HepG2 (cell line): Measurements from ENCODE around the gene SLC10A1. TPM values are rescaled to one million over a fixed set of nuclear protein-coding genes. Genes with fewer than 3 reads are reported as not detected.
"Not testable (repeated sequence)": the region's sequence is repeated elsewhere in the genome, so short reads cannot be mapped to it uniquely, and the experiment has no call there.

Source experiments
- ATAC-seq: fragments of 200-7000 bp; cut with Tn5 transposase; 3 replicates; pipeline ENCODE4 v1.9.1; 2020; ENCODE audit warnings: mild to moderate bottlenecking, moderate library complexity
- BruUV-seq: library from RNA; stranded (reverse); fragments of 400-500 nt; replicated peaks from 2 replicates; lab custom pipeline; 2021; lab: Mats Ljungman, UMichigan
- CTCF ChIA-PET: fragments of 300-600 bp; formaldehyde crosslinking; extraction: SDS; loops from one replicate; lab custom pipeline; 2021; ENCODE audit warnings: low total read pairs, inconsistent platforms, low intra/inter-chr PET ratio; lab: Yijun Ruan, JAX
- POLR2A ChIA-PET: fragments of 350-600 bp; sonication (Branson Sonifier 250); formaldehyde crosslinking; loops from one replicate; lab custom pipeline; 2020; ENCODE audit warnings: antibody characterized with exemption, inconsistent platforms; lab: Yijun Ruan, JAX
- DNase-seq: peaks from one replicate; pipeline ENCODE4 v3.0.0-alpha.2; 2015; ENCODE audit warnings: low spot score
- FAIRE-seq: peaks from 3 replicates; lab custom pipeline; 2011; peaks lifted over from hg19 to GRCh38; lab: Jason Lieb, UNC
- H2AFZ ChIP-seq: one replicate; pipeline ENCODE4 v1.6.1; 2011; ENCODE audit warnings: low read length, inconsistent platforms
- H3K27ac ChIP-seq: fragments of 300-600 bp; 3 replicates; pipeline ENCODE4 v1.8.0; 2011; ENCODE audit warnings: mixed run types, mild to moderate bottlenecking, mixed read lengths, low read length, inconsistent platforms; ENCODE audit not compliant: insufficient read depth; ENCODE audit errors: extremely low read length
- H3K27me3 ChIP-seq, 2 experiments: fragments of 200-600 bp in 1 of 2; 2 replicates in 1 of 2; 3 replicates in 1 of 2; pipeline versions ENCODE4 v1.6.0 to v1.8.0; 2011; ENCODE audit warnings: low read length in 2 of 2, mild to moderate bottlenecking in 2 of 2, moderate library complexity in 2 of 2, inconsistent platforms in 1 of 2; ENCODE audit not compliant: insufficient read depth in 2 of 2, control insufficient read depth in 1 of 2
- H3K36me3 ChIP-seq, 2 experiments: fragments of 200-600 bp in 1 of 2; replicated peaks in 1 of 2; 2 replicates in 1 of 2; 3 replicates in 1 of 2; pipeline versions ENCODE4 v1.5.1 to v1.8.0; 2011; ENCODE audit warnings: low read length in 2 of 2, inconsistent platforms in 1 of 2; ENCODE audit not compliant: insufficient read depth in 2 of 2, control insufficient read depth in 1 of 2
- H3K4me1 ChIP-seq: 2 replicates; pipeline ENCODE4 v1.5.1; 2012; ENCODE audit warnings: low read length, inconsistent platforms; ENCODE audit not compliant: insufficient read depth
- H3K4me2 ChIP-seq: 2 replicates; pipeline ENCODE4 v1.6.0; 2011; ENCODE audit warnings: low read depth, low read length, inconsistent platforms
- H3K4me3 ChIP-seq, 3 experiments: fragments of 200-600 bp in 1 of 3; sonication (generic), shearing (Covaris generic) in 1 of 3; replicated peaks in 1 of 3; 2 replicates each; pipeline ENCODE4 v1.5.1; 2011 to 2016; ENCODE audit warnings: low read length in 3 of 3, inconsistent platforms in 2 of 3, low read depth in 2 of 3, mild to moderate bottlenecking in 2 of 3, control low read depth in 1 of 3, mixed read lengths in 1 of 3; ENCODE audit not compliant: insufficient read depth in 1 of 3
- H3K79me2 ChIP-seq: one replicate; pipeline ENCODE4 v1.6.1; 2011; ENCODE audit warnings: low read length, inconsistent platforms; ENCODE audit not compliant: insufficient read depth
- H3K9ac ChIP-seq: 2 replicates; pipeline ENCODE4 v1.6.0; 2011; ENCODE audit warnings: mild to moderate bottlenecking, low read depth, low read length, inconsistent platforms; ENCODE audit not compliant: insufficient read depth
- H3K9me3 ChIP-seq: 2 replicates; pipeline ENCODE4 v1.5.1; 2012; ENCODE audit warnings: mild to moderate bottlenecking, low read length
- H4K20me1 ChIP-seq: 2 replicates; pipeline ENCODE4 v1.6.0; 2011; ENCODE audit warnings: inconsistent platforms, mild to moderate bottlenecking, low read length, moderate library complexity; ENCODE audit not compliant: insufficient read depth
- BCL6 ChIP-seq: IDR thresholded peaks from 2 replicates; pipeline ENCODE4 v1.6.1; 2016; ENCODE audit warnings: missing genetic modification reagents, missing compliant biosample characterization
- DNMT3B ChIP-seq: conservative IDR thresholded peaks from 2 replicates; pipeline ENCODE4 v1.6.1; 2016; ENCODE audit warnings: missing biosample characterization, control low read depth
- ELF4 ChIP-seq: sonication (generic); formaldehyde crosslinking; IDR thresholded peaks from 2 replicates; pipeline ENCODE4 v1.5.0; 2020; ENCODE audit warnings: missing genetic modification reagents, mild to moderate bottlenecking, moderate library complexity, borderline replicate concordance
- FOSL1 ChIP-seq: sonication (generic); formaldehyde crosslinking; IDR thresholded peaks from 2 replicates; pipeline ENCODE4 v1.9.0; 2021; ENCODE audit warnings: missing genetic modification reagents, borderline replicate concordance
- FOXA3 ChIP-seq: IDR thresholded peaks from 2 replicates; pipeline ENCODE4 v1.6.1; 2016; ENCODE audit warnings: missing genetic modification reagents, missing compliant biosample characterization
- FOXP1 ChIP-seq, 2 experiments: fragments of 450-650 bp in 1 of 2; IDR thresholded peaks; 2 replicates each; pipeline ENCODE4 v1.6.1; 2017 to 2018; ENCODE audit warnings: antibody characterized with exemption in 1 of 2
- GABPB1 ChIP-seq: IDR thresholded peaks from 2 replicates; pipeline ENCODE4 v1.6.1; 2016; ENCODE audit warnings: mild to moderate bottlenecking, missing genetic modification reagents, moderate library complexity, missing compliant biosample characterization
- GFI1 ChIP-seq: sonication (generic); formaldehyde crosslinking; IDR thresholded peaks from 2 replicates; pipeline ENCODE4 v1.5.0; 2020; ENCODE audit warnings: missing genetic modification reagents, mild to moderate bottlenecking, borderline replicate concordance
- NR2F2 ChIP-seq: IDR thresholded peaks from 2 replicates; pipeline ENCODE4 v1.6.1; 2012; ENCODE audit warnings: low read depth, inconsistent platforms, borderline replicate concordance
- POLR2A ChIP-seq, 2 experiments: IDR thresholded peaks; 2 replicates each; pipeline ENCODE4 v1.6.1; 2011; ENCODE audit warnings: low read depth in 2 of 2, low read length in 2 of 2, mild to moderate bottlenecking in 1 of 2, moderate library complexity in 1 of 2; ENCODE audit not compliant: insufficient read depth in 1 of 2
- TGIF2 ChIP-seq: IDR thresholded peaks from 2 replicates; pipeline ENCODE4 v1.6.1; 2016; ENCODE audit warnings: control low read depth, missing compliant biosample characterization
- UBTF ChIP-seq: sonication (generic); formaldehyde crosslinking; IDR thresholded peaks from 2 replicates; pipeline ENCODE4 v1.4.0; 2020; ENCODE audit warnings: mild to moderate bottlenecking, missing genetic modification reagents
- XBP1 ChIP-seq: sonication (generic); formaldehyde crosslinking; IDR thresholded peaks from 2 replicates; pipeline ENCODE4 v1.5.0; 2020; ENCODE audit warnings: missing genetic modification reagents
- ZNF329 ChIP-seq: sonication (generic); formaldehyde crosslinking; IDR thresholded peaks from 2 replicates; pipeline ENCODE4 v1.9.0; 2021; ENCODE audit warnings: low read depth, mild to moderate bottlenecking, missing genetic modification reagents
- ZNF644 ChIP-seq: IDR thresholded peaks from 2 replicates; pipeline ENCODE4 v1.6.1; 2016; ENCODE audit warnings: low read depth
- ZNF766 ChIP-seq: sonication (generic); formaldehyde crosslinking; IDR thresholded peaks from 2 replicates; pipeline ENCODE4 v1.5.0; 2020; ENCODE audit warnings: missing genetic modification reagents, borderline replicate concordance
- ZNF879 ChIP-seq: sonication (generic); formaldehyde crosslinking; IDR thresholded peaks from 2 replicates; pipeline ENCODE4 v1.8.1; 2023; ENCODE audit warnings: missing genetic modification reagents
- WGBS: methylation state at CpG from one replicate; pipeline ENCODE4 v1.1.6; 2017; ENCODE audit warnings: low lambda C conversion rate; 5-methylcytosine and 5-hydroxymethylcytosine counted together
- in situ Hi-C: cut with HindIII; loops from 2 replicates; pipeline ENCODE4 v1.10.0; 2017; ENCODE audit warnings: low pct_unique_long_range_greater_than_20kb; ENCODE audit not compliant: extremely low pct_ligation_motif_present
- intact Hi-C: fragments of 100-400 bp; cut with micrococcal nuclease; formaldehyde crosslinking; loops from one replicate; pipeline ENCODE4 v1.10.0; 2022; ENCODE audit not compliant: unreplicated experiment
- polyA plus RNA-seq, 8 experiments: library from polyadenylated mRNA; depleted of rRNA in 3 of 8; stranded (reverse) in 7 of 8; unstranded in 1 of 8; fragments of >200 nt; fragmentation: Illumina TruSeq in 4 of 8; extraction: Trizol in 4 of 8; gene quantifications; 2 replicates each; pipeline versions ENCODE4 v1.2.1 to v1.2.3, GENCODE V29; 2011 to 2016; ENCODE audit warnings: low read depth in 4 of 8, missing spikeins in 1 of 8, mixed read lengths in 1 of 8; ENCODE audit not compliant: insufficient read depth in 1 of 8
- total RNA-seq, 5 experiments: library from RNA; depleted of rRNA; stranded (reverse); fragments of >200 nt; fragmentation: Illumina TruSeq; extraction: Trizol; gene quantifications; 2 replicates each; pipeline ENCODE4 v1.2.3, GENCODE V29; 2016; ENCODE audit warnings: low read depth in 1 of 5
- TF ChIP-seq, protein P1 (sequence below): fragments of 450-650 bp; IDR thresholded peaks from 2 replicates; pipeline ENCODE4 v1.6.1; 2017; ENCODE audit warnings: mild to moderate bottlenecking
- TF ChIP-seq, protein P2 (sequence below): IDR thresholded peaks from 2 replicates; pipeline ENCODE4 v1.6.1; 2018; ENCODE audit warnings: missing genetic modification reagents, mild to moderate bottlenecking, missing compliant biosample characterization

Gene SLC10A1
- total and polyA plus RNA-seq, 2 of the 13 experiments (the other 11 are each of a cell fraction or from before 2014, with no cell fraction given), result 0.17 TPM; not detected in 1

- TF ChIP-seq ZNF329 (CRISPR knock-in tag) (no peak), POLR2A (IDR thresholded peaks at IDR 0.05; ENCODE audit: insufficient read depth in 1 of 2, low read depth in 2 of 2, low read length in 2 of 2) (no peak), ZNF766 (CRISPR knock-in tag) (no peak), UBTF (no peak), XBP1 (no peak), ZNF644 (CRISPR knock-in tag) (no peak), FOXP1 (IDR thresholded peaks at IDR 0.05) (no peak), FOXP1 (CRISPR knock-in tag; IDR thresholded peaks at IDR 0.05) (peak; percentile 87), BCL6 (CRISPR knock-in tag) (0 out of 2 replicates have a peak, but pooled peaks have one; percentile 28), ELF4 (CRISPR knock-in tag) (no peak), GFI1 (CRISPR knock-in tag) (no peak), GABPB1 (no peak), ZNF879 (CRISPR knock-in tag) (no peak), FOSL1 (no peak), NR2F2 (0 out of 2 replicates have a peak, but pooled peaks have one; percentile 54), DNMT3B (CRISPR knock-in tag) (no peak), TGIF2 (CRISPR knock-in tag) (no peak), FOXA3 (CRISPR knock-in tag) (peak; percentile 94)
- TF ChIP-seq, protein P1, sequence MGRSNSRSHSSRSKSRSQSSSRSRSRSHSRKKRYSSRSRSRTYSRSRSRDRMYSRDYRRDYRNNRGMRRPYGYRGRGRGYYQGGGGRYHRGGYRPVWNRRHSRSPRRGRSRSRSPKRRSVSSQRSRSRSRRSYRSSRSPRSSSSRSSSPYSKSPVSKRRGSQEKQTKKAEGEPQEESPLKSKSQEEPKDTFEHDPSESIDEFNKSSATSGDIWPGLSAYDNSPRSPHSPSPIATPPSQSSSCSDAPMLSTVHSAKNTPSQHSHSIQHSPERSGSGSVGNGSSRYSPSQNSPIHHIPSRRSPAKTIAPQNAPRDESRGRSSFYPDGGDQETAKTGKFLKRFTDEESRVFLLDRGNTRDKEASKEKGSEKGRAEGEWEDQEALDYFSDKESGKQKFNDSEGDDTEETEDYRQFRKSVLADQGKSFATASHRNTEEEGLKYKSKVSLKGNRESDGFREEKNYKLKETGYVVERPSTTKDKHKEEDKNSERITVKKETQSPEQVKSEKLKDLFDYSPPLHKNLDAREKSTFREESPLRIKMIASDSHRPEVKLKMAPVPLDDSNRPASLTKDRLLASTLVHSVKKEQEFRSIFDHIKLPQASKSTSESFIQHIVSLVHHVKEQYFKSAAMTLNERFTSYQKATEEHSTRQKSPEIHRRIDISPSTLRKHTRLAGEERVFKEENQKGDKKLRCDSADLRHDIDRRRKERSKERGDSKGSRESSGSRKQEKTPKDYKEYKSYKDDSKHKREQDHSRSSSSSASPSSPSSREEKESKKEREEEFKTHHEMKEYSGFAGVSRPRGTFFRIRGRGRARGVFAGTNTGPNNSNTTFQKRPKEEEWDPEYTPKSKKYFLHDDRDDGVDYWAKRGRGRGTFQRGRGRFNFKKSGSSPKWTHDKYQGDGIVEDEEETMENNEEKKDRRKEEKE, result no peak
- TF ChIP-seq, protein P2, sequence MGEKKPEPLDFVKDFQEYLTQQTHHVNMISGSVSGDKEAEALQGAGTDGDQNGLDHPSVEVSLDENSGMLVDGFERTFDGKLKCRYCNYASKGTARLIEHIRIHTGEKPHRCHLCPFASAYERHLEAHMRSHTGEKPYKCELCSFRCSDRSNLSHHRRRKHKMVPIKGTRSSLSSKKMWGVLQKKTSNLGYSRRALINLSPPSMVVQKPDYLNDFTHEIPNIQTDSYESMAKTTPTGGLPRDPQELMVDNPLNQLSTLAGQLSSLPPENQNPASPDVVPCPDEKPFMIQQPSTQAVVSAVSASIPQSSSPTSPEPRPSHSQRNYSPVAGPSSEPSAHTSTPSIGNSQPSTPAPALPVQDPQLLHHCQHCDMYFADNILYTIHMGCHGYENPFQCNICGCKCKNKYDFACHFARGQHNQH (CRISPR knock-in tag), result 0 out of 2 replicates have a peak, but pooled peaks have one; percentile 45
Observed at GRCh38 chr14:69741055-69741454, 56.0 kb downstream of the SLC10A1 start (continued).

GRCh38 chr14:69736405-69736804 lies 60.6 kb downstream of the SLC10A1 start:
- H4K20me1 ChIP-seq, H3K4me2 ChIP-seq, ATAC-seq, H3K27ac ChIP-seq, FAIRE-seq, DNase-seq, H3K36me3 ChIP-seq, BruUV-seq, CTCF ChIA-PET, H3K9ac ChIP-seq, intact Hi-C loops, H3K9me3 ChIP-seq, H3K79me2 ChIP-seq, POLR2A ChIA-PET, H3K4me3 ChIP-seq, H3K27me3 ChIP-seq, H2AFZ ChIP-seq: not testable (repeated sequence)
- peaks cover 26% of the 10 kb centered on the region for H3K4me1 ChIP-seq
- in situ Hi-C loops, result loop anchor here (10.0 kb wide), 1 partner anchor 578 kb away; no protein-coding TSS in a partner anchor
- WGBS, result 37% methylated on average over 4 of the region's 4 CpGs
